NOMO-1 treated with DMSO at 0.1 percent for 48 hours (cell line): ENCODE measurements around the gene NAPEPLD.
A peak's percentile ranks its signal among the peaks of the same experiment; 100 is the strongest.
"Not testable (repeated sequence)": the region's sequence is repeated elsewhere in the genome, so short reads cannot be mapped to it uniquely, and the experiment has no call there.

Experiments used
- DNase-seq: peaks from one replicate; lab custom pipeline; 2025; ENCODE audit not compliant: unreplicated experiment; lab: John Stamatoyannopoulos, UW

The NAPEPLD gene

DNA sequence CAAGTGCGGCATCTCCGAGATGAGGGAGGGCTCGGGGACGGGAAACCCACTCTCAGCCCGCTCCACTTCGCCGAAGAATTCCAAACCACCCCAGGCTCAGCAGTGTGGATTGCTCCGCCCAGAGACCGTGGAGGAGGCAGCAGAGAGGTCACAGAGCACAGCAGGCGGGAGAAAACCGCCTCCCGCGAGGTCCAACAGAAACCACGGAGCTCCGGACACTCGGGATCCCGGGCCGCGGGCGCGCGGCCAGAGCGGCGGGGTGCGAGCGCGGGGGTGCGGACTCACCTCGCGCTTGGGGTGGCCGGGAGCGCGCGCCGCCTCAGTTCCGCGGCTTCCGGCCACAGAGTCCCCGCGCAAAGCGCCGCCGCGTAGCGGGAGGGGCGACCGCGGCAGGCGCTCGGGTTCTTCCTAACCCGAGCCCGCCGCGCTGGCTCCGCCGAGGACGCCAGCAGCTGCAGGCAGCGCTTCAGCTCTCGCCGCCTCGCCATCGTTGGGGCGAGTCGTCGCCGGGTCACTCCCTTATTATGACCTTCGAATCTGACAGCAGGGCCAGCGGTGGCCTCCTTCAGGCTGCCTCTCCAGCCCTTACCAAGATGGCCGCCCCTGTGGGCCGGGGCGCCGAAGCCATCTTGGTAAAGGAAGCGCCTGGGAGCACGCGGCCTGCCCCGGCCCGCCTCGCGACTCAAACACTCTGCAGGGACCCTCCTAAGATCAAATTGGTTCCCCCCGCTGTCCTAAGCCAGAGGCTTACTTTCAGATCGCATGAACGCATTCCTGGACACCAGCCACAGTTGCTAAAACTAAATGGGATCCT, at the start of gene NAPEPLD:
Gene NAPEPLD, minus strand, starts transcription at position 106 of the 814 bp plus-strand sequence. CDS start 20,323 bp downstream, outside the sequence.
- peak; percentile 29 for DNase-seq

- not testable (repeated sequence) for DNase-seq
These were observed 49.2 kb upstream of the NAPEPLD start for GRCh38 chr7:103198079-103198478.

DNA sequence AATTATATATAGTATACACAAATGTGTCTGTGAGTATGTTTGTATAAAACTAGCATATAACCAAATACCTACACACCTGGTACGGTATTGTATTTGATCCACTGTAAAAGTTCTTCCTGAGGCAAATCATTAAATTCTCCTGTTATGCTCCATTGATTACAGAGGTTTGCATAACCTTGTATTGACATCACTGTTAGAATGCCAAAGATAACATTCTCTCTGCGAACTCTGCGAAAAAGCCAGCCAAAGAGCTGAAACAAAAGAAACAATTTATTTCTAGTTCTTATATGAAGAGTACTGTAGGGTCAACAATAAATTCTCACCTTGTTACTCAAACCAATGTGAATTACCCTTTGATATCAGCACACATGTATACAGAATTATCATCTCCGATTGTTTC, 46.5 kb upstream of the NAPEPLD start:
- DNase-seq = not testable (repeated sequence)

DNA sequence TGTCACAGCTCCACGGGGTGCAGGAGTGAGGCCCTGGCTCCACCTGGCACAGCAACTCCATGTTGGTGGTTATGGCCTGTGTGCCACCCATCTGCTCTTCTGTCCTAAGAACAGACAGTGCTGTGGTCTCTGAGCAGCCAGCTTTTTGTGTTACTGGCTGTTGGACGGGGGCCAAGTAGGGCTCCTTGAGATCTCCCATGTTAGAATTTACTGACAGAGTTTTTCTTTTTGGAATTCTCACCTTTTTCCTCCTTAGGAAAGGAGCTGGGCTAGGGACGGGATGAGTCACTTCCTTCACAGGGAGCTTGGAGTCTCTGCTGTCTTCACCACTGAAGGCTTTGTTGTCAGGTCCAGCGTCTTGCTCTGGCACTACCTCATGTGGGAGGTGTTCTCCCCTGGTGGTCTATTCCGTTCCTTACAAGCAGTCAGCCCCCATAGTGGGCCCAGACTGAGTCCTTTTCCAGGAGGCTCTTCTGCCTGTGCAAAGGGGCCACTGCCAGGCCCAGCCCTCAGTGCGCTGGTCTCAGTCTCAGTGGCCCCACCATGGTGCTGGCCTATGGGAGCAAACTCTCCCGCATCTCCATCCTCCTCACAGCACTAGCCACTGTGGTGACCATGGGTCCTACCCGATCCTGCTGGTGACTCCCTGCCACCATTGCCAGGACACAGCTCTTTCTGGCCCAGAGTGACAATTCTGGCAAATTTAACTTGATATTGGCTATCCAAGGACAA, 23.7 kb upstream of the NAPEPLD start:
- not testable (repeated sequence) for DNase-seq

GRCh38 chr7:103171695-103172414, 23.0 kb upstream of the NAPEPLD start:
- not testable (repeated sequence) for DNase-seq

- not testable (repeated sequence) for DNase-seq
These were observed 18.1 kb upstream of the NAPEPLD start for GRCh38 chr7:103166921-103167544.

DNA sequence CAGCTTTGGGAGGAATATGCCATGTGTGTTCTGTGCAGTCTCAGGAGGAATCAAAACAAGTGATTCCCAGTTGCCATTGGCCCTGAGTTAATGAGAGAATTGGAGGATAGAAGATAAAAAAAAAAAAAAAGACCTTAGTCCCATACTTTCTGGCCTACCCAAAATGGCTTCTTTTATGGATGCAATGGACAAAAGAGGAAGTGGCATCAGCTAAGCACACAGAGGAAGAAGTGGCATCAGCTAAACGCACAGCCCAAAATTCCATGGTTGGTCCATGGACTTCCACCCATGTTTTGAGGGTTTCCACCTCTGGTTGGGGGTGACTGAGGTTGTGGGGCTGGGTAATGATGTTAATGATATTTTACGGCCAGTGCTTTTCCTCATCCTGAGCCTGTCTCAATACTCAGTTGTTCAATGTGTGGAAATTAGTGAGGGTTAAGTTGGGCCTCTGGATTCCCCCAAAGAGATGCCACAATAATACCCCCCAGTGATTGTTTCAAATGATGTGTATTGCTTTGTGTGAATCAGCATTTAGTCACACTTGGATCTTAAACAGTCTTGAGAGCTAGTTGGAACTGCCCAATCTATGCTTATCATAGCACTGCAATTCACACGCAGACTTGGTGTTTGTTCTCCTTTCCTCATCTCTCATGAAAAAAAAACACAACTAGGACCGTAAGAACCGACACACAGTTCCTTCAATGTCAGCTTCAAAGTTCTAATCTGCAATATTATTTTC, 14.4 kb upstream of the NAPEPLD start:
- DNase-seq = not testable (repeated sequence)

DNA sequence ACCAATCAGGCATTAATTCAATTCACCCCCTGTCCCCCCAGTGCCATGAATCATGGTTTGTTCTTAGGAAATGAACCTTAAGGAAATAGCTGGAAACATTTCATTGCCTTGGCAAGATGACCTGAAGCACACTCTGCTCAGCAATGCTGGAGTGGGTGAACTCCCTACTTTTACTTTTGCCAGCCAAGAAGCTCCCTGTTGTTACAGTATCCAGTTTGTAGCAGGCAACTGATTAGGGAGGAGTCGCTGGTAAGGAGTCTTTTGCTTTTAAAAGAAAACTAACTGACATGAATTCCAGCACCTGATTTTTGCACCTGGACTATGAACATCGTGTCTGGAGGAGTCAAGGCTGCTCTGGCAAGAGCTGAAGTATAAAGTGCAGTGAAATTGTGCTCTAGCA, 13.7 kb upstream of the NAPEPLD start:
- DNase-seq = not testable (repeated sequence)

- not testable (repeated sequence) for DNase-seq
These were observed 13.2 kb upstream of the NAPEPLD start for GRCh38 chr7:103161998-103162616.

- not testable (repeated sequence) for DNase-seq
These were observed 10.2 kb upstream of the NAPEPLD start for GRCh38 chr7:103159072-103159471.

- not testable (repeated sequence) for DNase-seq
These were observed 6.6 kb upstream of the NAPEPLD start for GRCh38 chr7:103155331-103156024.

GRCh38 chr7:103154042-103154441, 5.1 kb upstream of the NAPEPLD start:
- DNase-seq = no peak

DNA sequence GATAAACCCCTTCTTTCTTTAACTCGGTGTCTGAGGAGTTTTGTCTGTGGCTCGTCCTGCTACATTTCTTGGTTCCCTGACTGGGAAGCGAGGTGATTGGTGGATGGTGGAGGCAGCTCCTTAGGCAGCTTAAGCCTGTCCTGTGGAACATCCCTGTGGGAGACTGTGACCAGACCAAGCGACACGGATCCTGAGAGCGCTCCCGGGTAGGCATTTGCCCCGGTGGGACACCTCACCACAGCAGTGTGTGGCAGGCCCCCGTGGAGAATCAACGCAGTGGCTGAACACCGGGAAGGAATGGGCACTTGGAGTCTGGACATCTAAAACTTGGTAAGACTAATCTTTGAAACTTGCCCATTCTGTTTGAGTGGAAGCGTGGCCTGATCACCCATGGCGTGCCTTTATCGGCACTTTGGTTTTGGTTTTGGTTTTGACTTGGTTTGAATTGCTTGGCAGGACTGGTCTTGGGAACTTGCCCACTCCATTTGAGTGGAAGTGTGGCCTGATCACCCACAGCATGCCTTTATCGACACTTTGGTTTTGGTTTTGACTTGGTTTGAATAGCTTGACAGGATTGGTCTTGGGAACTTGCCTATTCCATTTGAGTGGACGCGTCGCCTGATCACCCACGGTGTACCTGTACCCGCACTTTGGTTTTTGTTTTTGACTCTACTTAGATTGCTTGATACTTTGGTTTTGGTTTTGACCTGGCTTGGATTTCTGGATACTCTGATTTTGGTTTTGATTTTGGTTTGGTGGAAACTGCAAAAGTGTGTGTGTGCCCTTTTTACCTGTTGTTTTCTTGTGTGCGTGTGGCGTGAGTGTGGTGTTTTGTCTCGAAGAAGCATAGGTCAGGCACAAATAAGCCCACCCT, 4.1 kb upstream of the NAPEPLD start:
- not testable (repeated sequence) for DNase-seq

DNA sequence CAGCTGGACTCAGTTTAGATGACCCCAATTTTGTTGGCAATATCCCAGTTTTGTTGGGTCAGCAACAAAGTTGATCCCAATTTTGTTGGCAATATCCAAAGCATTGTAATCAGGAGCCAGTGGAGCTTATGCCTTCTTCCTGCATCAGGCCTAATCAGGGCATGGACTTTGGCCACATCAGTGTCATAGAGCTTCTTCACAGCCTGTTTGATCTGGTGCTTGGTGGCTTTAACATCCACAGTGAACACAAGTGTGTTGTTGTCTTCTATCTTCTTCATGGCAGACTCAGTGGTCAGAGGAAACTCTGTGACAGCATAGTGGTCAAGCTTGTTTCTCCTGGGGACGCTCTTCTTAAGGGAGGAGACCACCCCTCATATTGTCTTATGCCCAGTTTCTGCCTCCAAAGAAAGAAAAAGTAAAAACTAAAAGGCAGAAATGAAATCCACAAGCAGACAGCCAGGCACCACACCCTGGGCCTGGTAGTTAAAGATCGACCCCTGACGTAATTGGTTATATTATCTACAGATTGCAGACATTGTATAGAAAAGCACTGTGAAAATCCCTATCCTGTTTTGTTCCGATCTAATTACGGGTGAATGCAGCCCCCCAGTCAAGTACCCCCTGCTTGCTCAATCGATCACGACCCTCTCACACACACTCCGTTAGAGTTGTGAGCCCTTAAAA, 3.2 kb upstream of the NAPEPLD start:
- DNase-seq = not testable (repeated sequence)

DNA sequence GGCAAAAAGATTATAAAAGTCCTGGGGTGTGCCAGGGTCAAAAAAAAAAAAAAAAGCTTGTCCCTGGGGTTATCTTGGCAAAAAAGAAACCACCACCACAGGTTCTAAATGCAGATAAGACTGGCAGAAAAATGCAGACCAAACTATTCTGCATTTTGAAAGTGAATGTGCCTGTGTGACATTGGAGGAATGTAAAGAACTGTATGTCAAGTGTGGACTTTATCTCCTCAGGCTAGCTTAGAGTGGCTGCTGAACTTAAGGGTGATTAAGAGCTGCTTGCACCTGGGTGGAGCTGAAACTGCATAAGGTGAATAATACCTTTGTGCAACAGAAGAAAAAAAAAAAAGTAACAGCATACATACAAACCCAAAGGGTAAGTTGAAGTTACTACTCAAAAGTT, 1.3 kb upstream of the NAPEPLD start:
- DNase-seq = no peak

GRCh38 chr7:103149808-103150180, 895 bp upstream of the NAPEPLD start:
- no peak for DNase-seq

GRCh38 chr7:103148131-103148993, 537 bp downstream of the NAPEPLD start:
- no peak for DNase-seq
